Measurements from ENCODE around the gene ZDHHC18.
"Not testable (repeated sequence)": the region's sequence is repeated elsewhere in the genome, so short reads cannot be mapped to it uniquely, and the experiment has no call there.

Gene ZDHHC18

DNA sequence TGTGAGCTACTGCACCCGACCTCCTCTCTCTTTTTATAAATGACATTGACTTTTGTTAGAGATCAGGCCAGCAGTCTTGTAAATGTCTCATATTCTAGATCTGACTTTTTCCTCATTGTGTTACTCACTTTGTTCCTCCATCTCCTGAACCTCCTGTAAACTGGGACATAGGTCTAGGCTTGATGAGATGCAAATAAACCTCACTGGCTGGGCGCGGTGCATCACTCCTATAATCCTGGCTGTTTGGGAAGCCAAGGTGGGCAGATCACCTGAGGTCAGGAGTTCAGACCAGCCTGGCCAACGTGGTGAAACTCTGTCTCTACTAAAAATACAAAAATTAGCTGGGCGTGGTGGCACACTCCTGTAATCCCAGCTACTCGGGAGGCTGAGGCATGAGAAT lies 21.3 kb downstream of the ZDHHC18 start:
- H3K4me3 ChIP-seq (ENCODE audit: low read length in 2 of 2); H3K27me3 ChIP-seq (ENCODE audit: control insufficient read depth in 2 of 2, insufficient read depth in 2 of 2, low read length in 2 of 2); H3K9me3 ChIP-seq (ENCODE audit: control insufficient read depth in 2 of 2, low read length in 2 of 2): not testable (repeated sequence)
- peak overlapping the region in 1 of 2 donors; percentile 63 for H3K9ac ChIP-seq (ENCODE audit: low read depth in 1 of 2, low read length in 2 of 2)
- H3K36me3 ChIP-seq (ENCODE audit: control insufficient read depth in 2 of 2, insufficient read depth in 2 of 2, low read length in 2 of 2), result peaks cover 27 to 62% of the 10 kb centered on the region in 2 donors
- H3K27ac ChIP-seq (ENCODE audit: low read depth in 2 of 2, low read length in 2 of 2), result peak overlapping the region; percentile 83 to 85
- H3K4me1 ChIP-seq (ENCODE audit: control insufficient read depth in 2 of 2, insufficient read depth in 2 of 2, low read length in 2 of 2), result peaks cover 30% of the 10 kb centered on the region in 2 donors

DNA sequence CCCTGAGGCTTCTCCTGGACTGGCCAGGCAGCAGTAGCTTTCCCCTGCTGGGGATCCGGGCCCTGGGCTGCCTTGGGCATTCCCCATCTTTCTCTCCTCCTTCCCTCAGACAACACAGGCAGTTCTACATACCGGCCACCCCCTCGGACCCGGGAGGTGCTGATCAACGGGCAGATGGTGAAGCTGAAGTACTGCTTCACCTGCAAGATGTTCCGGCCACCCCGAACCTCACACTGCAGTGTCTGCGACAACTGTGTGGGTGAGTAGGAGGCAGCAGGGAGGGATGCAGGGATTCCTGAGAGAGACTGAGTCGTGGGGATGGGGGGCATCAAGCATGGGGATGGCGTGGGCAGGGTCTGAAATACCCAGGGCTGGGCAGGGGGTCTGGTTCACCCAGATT lies 22.0 kb downstream of the ZDHHC18 start:
- peak overlapping the region; percentile 35 to 63 for H3K9ac ChIP-seq (ENCODE audit: low read depth in 1 of 2, low read length in 2 of 2)
- H3K4me1 ChIP-seq (ENCODE audit: control insufficient read depth in 2 of 2, insufficient read depth in 2 of 2, low read length in 2 of 2), result peaks cover 30 to 35% of the 10 kb centered on the region in 2 donors
- peak overlapping the region; percentile 83 to 85 for H3K27ac ChIP-seq (ENCODE audit: low read depth in 2 of 2, low read length in 2 of 2)
- no peaks in the 10 kb centered on the region for H3K27me3 ChIP-seq (ENCODE audit: control insufficient read depth in 2 of 2, insufficient read depth in 2 of 2, low read length in 2 of 2)
- H3K9me3 ChIP-seq (ENCODE audit: control insufficient read depth in 2 of 2, low read length in 2 of 2), result no peaks in the 10 kb centered on the region
- H3K36me3 ChIP-seq (ENCODE audit: control insufficient read depth in 2 of 2, insufficient read depth in 2 of 2, low read length in 2 of 2), result peaks cover 30 to 60% of the 10 kb centered on the region in 2 donors
- H3K4me3 ChIP-seq (ENCODE audit: low read length in 2 of 2), result no peak overlapping the region

DNA sequence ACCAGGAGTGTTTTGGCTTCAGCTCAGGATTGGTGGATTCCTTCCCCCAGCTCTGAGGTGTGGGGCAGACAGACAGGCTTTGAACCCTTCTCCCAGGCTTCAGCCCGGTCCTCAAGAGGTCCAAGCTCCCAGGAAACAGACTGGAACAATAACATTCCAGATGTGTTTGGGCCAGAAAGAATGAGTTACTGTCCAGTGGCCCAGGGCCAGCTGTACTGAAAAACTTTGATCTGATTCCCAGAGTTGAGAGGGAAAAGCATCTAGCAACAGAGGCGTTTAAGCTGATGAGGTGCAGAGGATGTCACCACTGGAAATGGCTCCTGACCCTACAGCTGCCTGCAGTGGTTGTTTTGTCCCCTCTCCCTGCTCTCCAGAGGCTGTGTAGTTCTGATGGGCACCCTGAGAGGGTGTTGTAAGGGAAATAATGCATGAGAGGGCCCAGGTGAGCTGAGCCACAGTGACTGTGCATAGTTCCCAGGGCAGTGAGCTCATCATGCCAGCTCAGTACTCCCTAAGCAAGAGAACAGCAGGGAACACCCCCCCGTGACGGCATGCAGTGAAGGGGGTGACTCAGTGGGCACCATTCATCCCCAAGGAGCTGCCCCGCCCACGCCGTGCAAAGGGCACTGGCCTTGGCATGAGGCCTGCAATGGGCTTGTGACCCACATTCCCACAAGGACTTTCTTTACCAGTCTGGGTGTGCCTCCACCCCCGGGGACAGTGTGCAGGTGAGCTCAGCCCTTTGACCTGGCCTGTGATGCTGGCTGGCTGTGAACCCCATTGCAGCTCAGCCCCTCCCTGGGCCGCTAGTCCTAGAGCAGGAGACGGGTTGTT lies 22.7 kb downstream of the ZDHHC18 start:
- Histone ChIP-seq H3K36me3 (ENCODE audit: control insufficient read depth in 2 of 2, insufficient read depth in 2 of 2, low read length in 2 of 2) (peaks cover 33 to 64% of the 10 kb centered on the region in 2 donors), H3K9ac (ENCODE audit: low read depth in 1 of 2, low read length in 2 of 2) (peak overlapping the region; percentile 35 to 63), H3K27me3 (ENCODE audit: control insufficient read depth in 2 of 2, insufficient read depth in 2 of 2, low read length in 2 of 2) (no peaks in the 10 kb centered on the region), H3K4me3 (ENCODE audit: low read length in 2 of 2) (no peak overlapping the region), H3K4me1 (ENCODE audit: control insufficient read depth in 2 of 2, insufficient read depth in 2 of 2, low read length in 2 of 2) (peaks cover 30 to 37% of the 10 kb centered on the region in 2 donors), H3K9me3 (ENCODE audit: control insufficient read depth in 2 of 2, low read length in 2 of 2) (no peaks in the 10 kb centered on the region), H3K27ac (ENCODE audit: low read depth in 2 of 2, low read length in 2 of 2) (peak overlapping the region; percentile 83 to 85)

DNA sequence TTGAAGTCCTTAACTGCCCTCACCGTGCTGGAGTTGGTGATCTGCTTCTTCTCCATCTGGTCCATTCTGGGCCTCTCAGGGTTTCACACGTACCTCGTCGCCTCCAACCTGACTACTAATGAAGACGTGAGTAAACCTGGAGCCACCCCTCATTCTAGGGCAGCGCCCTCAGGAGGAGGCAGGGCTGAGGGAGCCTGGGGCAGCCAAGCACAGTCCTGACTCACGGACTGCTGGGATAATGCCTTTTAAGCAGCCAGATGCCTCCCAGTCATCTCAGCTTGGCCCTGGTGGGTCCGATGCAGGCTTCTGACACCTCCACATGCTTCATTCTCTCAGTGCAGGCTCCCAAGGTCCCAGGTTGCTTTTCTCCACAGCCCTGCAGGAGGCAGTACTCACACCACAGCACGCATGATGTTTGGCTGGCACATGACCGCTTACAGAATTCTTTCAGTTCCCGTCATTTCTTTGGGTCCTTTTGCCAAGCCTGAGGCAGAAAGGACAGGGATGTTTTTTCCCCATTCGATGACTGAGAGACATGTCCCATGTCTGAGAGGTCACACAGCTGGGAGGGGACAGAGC lies 24.7 kb downstream of the ZDHHC18 start:
- Histone ChIP-seq H3K36me3 (ENCODE audit: control insufficient read depth in 2 of 2, insufficient read depth in 2 of 2, low read length in 2 of 2) (peaks cover 33 to 65% of the 10 kb centered on the region in 2 donors), H3K4me1 (ENCODE audit: control insufficient read depth in 2 of 2, insufficient read depth in 2 of 2, low read length in 2 of 2) (peaks cover 45 to 56% of the 10 kb centered on the region in 2 donors), H3K4me3 (ENCODE audit: low read length in 2 of 2) (no peak overlapping the region), H3K27ac (ENCODE audit: low read depth in 2 of 2, low read length in 2 of 2) (no peak overlapping the region), H3K27me3 (ENCODE audit: control insufficient read depth in 2 of 2, insufficient read depth in 2 of 2, low read length in 2 of 2) (no peaks in the 10 kb centered on the region), H3K9ac (ENCODE audit: low read depth in 1 of 2, low read length in 2 of 2) (no peak overlapping the region), H3K9me3 (ENCODE audit: control insufficient read depth in 2 of 2, low read length in 2 of 2) (no peaks in the 10 kb centered on the region)

DNA sequence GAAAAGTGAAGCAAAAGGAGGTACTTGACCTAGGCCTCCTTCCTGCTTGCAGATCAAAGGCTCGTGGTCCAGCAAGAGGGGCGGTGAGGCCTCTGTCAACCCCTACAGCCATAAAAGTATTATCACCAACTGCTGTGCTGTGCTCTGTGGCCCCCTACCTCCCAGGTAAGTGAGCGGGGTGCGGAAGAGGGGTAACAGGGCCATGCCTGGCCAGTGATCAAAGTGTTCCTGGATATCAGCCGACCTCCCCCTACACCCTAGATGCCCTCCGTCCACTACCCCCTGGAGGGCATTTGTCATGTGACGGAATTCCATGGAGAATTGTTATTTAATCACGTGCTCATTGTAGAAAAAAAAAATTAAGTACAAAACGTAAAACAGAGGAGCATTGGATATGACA lies 26.2 kb downstream of the ZDHHC18 start:
- H3K4me3 ChIP-seq (ENCODE audit: low read length in 2 of 2), result no peak overlapping the region
- peaks cover 33 to 62% of the 10 kb centered on the region in 2 donors for H3K36me3 ChIP-seq (ENCODE audit: control insufficient read depth in 2 of 2, insufficient read depth in 2 of 2, low read length in 2 of 2)
- no peaks in the 10 kb centered on the region for H3K27me3 ChIP-seq (ENCODE audit: control insufficient read depth in 2 of 2, insufficient read depth in 2 of 2, low read length in 2 of 2)
- H3K9me3 ChIP-seq (ENCODE audit: control insufficient read depth in 2 of 2, low read length in 2 of 2), result no peaks in the 10 kb centered on the region
- H3K4me1 ChIP-seq (ENCODE audit: control insufficient read depth in 2 of 2, insufficient read depth in 2 of 2, low read length in 2 of 2), result peaks cover 44 to 54% of the 10 kb centered on the region in 2 donors
- H3K9ac ChIP-seq (ENCODE audit: low read depth in 1 of 2, low read length in 2 of 2), result no peak overlapping the region
- H3K27ac ChIP-seq (ENCODE audit: low read depth in 2 of 2, low read length in 2 of 2), result no peak overlapping the region

DNA sequence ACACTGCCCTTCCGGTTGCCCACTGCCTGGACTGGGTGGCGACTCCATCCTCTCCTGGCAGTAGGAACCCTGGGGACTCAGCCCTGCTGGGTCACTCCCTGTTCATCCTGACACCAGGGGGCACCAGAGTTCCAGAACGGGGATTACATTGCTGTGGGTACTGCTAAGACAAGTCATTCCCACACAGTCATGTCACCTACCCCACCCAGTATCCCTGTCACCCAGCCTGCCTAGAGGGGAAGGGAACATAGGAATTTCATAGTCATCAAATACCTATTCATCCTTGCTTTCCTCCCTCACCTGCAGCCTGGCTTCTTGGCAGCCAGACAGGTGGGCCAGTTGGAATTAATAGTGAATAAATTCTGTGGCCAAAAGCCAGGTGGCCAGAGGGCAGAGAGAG lies 26.7 kb downstream of the ZDHHC18 start:
- Histone ChIP-seq H3K4me1 (ENCODE audit: control insufficient read depth in 2 of 2, insufficient read depth in 2 of 2, low read length in 2 of 2) (peaks cover 41 to 53% of the 10 kb centered on the region in 2 donors), H3K27me3 (ENCODE audit: control insufficient read depth in 2 of 2, insufficient read depth in 2 of 2, low read length in 2 of 2) (no peaks in the 10 kb centered on the region), H3K9me3 (ENCODE audit: control insufficient read depth in 2 of 2, low read length in 2 of 2) (no peaks in the 10 kb centered on the region), H3K4me3 (ENCODE audit: low read length in 2 of 2) (no peak overlapping the region), H3K36me3 (ENCODE audit: control insufficient read depth in 2 of 2, insufficient read depth in 2 of 2, low read length in 2 of 2) (peaks cover 33 to 58% of the 10 kb centered on the region in 2 donors), H3K9ac (ENCODE audit: low read depth in 1 of 2, low read length in 2 of 2) (peak overlapping the region in 1 of 2 donors; percentile 42), H3K27ac (ENCODE audit: low read depth in 2 of 2, low read length in 2 of 2) (peak overlapping the region in 1 of 2 donors; percentile 58)

DNA sequence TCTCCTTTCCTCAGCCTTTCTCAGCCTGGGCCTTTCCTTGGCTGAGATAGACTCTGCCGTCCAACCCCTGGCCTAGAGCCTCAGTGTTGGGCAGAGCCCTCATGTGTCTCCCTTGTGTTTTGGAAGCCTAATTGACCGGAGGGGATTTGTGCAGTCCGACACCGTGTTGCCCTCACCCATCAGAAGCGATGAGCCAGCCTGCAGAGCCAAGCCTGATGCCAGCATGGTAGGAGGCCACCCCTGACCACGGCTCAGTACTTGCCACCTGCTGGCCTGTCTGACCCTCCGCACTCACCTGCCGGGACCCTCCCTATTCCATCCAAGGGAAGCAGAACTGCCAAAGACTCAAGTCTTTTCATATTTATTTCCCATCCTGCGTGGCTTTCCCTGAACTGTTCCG lies 27.1 kb downstream of the ZDHHC18 start:
- Histone ChIP-seq H3K4me1 (ENCODE audit: control insufficient read depth in 2 of 2, insufficient read depth in 2 of 2, low read length in 2 of 2) (peaks cover 37 to 49% of the 10 kb centered on the region in 2 donors), H3K9me3 (ENCODE audit: control insufficient read depth in 2 of 2, low read length in 2 of 2) (no peaks in the 10 kb centered on the region), H3K4me3 (ENCODE audit: low read length in 2 of 2) (no peak overlapping the region), H3K27me3 (ENCODE audit: control insufficient read depth in 2 of 2, insufficient read depth in 2 of 2, low read length in 2 of 2) (no peaks in the 10 kb centered on the region), H3K27ac (ENCODE audit: low read depth in 2 of 2, low read length in 2 of 2) (peak overlapping the region in 1 of 2 donors; percentile 58), H3K9ac (ENCODE audit: low read depth in 1 of 2, low read length in 2 of 2) (peak overlapping the region in 1 of 2 donors; percentile 42), H3K36me3 (ENCODE audit: control insufficient read depth in 2 of 2, insufficient read depth in 2 of 2, low read length in 2 of 2) (peaks cover 33 to 54% of the 10 kb centered on the region in 2 donors)

DNA sequence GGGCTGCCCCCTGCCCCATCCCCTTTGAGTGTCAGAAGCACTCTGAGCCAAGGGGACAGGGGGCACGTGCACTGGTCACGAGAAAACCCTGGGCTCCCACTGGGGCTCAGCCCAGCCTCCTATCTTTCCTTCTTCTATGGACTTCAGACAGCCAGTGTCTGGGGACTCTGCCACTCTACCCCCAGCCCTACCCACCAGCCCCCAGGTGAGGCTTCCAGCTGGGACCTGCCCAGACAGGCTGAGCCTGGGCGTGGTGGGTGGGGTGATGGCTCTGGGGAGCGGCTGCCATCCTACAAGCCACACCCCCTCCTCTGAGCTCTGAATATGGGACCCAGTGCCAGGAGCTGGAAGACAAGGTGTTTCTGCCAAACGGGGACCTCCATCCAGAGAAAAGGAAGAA lies 28.4 kb downstream of the ZDHHC18 start:
- peak overlapping the region in 1 of 2 donors; percentile 16 for H3K9ac ChIP-seq (ENCODE audit: low read depth in 1 of 2, low read length in 2 of 2)
- H3K4me1 ChIP-seq (ENCODE audit: control insufficient read depth in 2 of 2, insufficient read depth in 2 of 2, low read length in 2 of 2), result peaks cover 24 to 36% of the 10 kb centered on the region in 2 donors
- peak overlapping the region; percentile 56 to 70 for H3K27ac ChIP-seq (ENCODE audit: low read depth in 2 of 2, low read length in 2 of 2)
- H3K27me3 ChIP-seq (ENCODE audit: control insufficient read depth in 2 of 2, insufficient read depth in 2 of 2, low read length in 2 of 2), result no peaks in the 10 kb centered on the region
- H3K36me3 ChIP-seq (ENCODE audit: control insufficient read depth in 2 of 2, insufficient read depth in 2 of 2, low read length in 2 of 2), result peaks cover 33 to 45% of the 10 kb centered on the region in 2 donors
- no peaks in the 10 kb centered on the region for H3K9me3 ChIP-seq (ENCODE audit: control insufficient read depth in 2 of 2, low read length in 2 of 2)
- no peak overlapping the region for H3K4me3 ChIP-seq (ENCODE audit: low read length in 2 of 2)

DNA sequence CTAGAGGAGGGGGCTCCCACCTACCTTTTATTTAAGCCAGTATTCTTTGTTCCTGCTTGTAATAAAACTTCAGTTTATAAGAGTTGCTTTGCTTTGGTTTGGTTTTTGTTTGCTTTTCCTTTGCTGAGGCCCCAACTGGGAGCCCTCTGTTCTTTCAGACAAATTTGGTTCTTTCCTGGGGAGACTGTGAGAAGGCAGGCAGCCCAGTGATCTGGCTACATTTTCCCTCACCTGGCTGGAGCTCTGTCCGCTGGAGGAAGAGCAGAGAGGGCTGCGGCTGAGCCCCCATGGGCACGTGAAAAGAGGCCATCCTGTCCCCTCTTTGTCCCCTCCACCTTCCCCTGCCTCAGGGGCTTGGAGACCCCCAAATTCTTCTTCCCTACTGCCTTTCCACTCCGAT lies 29.1 kb downstream of the ZDHHC18 start:
- Histone ChIP-seq H3K4me1 (ENCODE audit: control insufficient read depth in 2 of 2, insufficient read depth in 2 of 2, low read length in 2 of 2) (peaks cover 18 to 29% of the 10 kb centered on the region in 2 donors), H3K27ac (ENCODE audit: low read depth in 2 of 2, low read length in 2 of 2) (peak overlapping the region; percentile 43 to 70), H3K9ac (ENCODE audit: low read depth in 1 of 2, low read length in 2 of 2) (peak overlapping the region in 1 of 2 donors; percentile 16), H3K36me3 (ENCODE audit: control insufficient read depth in 2 of 2, insufficient read depth in 2 of 2, low read length in 2 of 2) (peaks cover 28 to 38% of the 10 kb centered on the region in 2 donors), H3K9me3 (ENCODE audit: control insufficient read depth in 2 of 2, low read length in 2 of 2) (no peaks in the 10 kb centered on the region), H3K27me3 (ENCODE audit: control insufficient read depth in 2 of 2, insufficient read depth in 2 of 2, low read length in 2 of 2) (no peaks in the 10 kb centered on the region), H3K4me3 (ENCODE audit: low read length in 2 of 2) (no peak overlapping the region)

DNA sequence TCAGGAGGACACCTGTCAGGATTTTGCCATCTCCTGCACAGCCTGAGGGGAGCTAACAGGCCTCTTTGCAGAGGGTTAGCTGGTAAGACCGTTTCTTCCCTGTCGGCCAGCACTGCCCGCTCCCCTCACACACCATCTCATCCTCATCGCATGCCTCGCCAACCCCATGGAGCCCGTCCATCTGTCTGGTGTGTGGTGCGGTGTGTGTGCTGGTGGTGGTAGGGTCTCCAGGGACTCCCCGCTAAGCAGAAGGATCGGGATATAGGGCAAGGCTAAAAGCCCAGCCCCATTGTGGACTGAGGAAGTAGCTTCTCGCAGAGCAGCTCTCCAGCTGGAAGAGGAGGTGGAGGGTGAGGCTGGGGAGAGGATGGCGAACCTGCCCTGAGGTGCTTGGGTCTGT lies 29.7 kb downstream of the ZDHHC18 start:
- Histone ChIP-seq H3K36me3 (ENCODE audit: control insufficient read depth in 2 of 2, insufficient read depth in 2 of 2, low read length in 2 of 2) (peaks cover 23 to 32% of the 10 kb centered on the region in 2 donors), H3K27me3 (ENCODE audit: control insufficient read depth in 2 of 2, insufficient read depth in 2 of 2, low read length in 2 of 2) (no peaks in the 10 kb centered on the region), H3K9me3 (ENCODE audit: control insufficient read depth in 2 of 2, low read length in 2 of 2) (no peaks in the 10 kb centered on the region), H3K4me3 (ENCODE audit: low read length in 2 of 2) (no peak overlapping the region), H3K4me1 (ENCODE audit: control insufficient read depth in 2 of 2, insufficient read depth in 2 of 2, low read length in 2 of 2) (peaks cover 17 to 28% of the 10 kb centered on the region in 2 donors), H3K27ac (ENCODE audit: low read depth in 2 of 2, low read length in 2 of 2) (no peak overlapping the region), H3K9ac (ENCODE audit: low read depth in 1 of 2, low read length in 2 of 2) (no peak overlapping the region)
